GM23248 (cell line): Measurements from ENCODE around the gene RDX. TPM values are rescaled to one million over a fixed set of nuclear protein-coding genes. Genes with fewer than 3 reads are reported as not detected.
"Not testable (repeated sequence)": the region's sequence is repeated elsewhere in the genome, so short reads cannot be mapped to it uniquely, and the experiment has no call there.

Experiments
- DNase-seq: peaks from one replicate; pipeline ENCODE4 v3.0.0-alpha.2; 2015
- H2AFZ ChIP-seq: fragments of 200-600 bp; sonication (generic); 2 replicates; pipeline ENCODE4 v1.6.1; 2016; ENCODE audit warnings: antibody characterized with exemption
- H3F3A ChIP-seq: fragments of 200-600 bp; sonication (generic); 2 replicates; pipeline ENCODE4 v1.6.1; 2016; ENCODE audit warnings: mild to moderate bottlenecking, antibody characterized with exemption, mixed run types; ENCODE audit not compliant: insufficient read depth
- H3K27ac ChIP-seq: fragments of 200-600 bp; sonication (generic); 2 replicates; pipeline ENCODE4 v1.5.1; 2016; ENCODE audit warnings: mild to moderate bottlenecking
- H3K27me3 ChIP-seq: fragments of 200-600 bp; sonication (generic); replicated peaks from 2 replicates; pipeline ENCODE4 v1.6.1; 2016; ENCODE audit warnings: mild to moderate bottlenecking; ENCODE audit not compliant: insufficient read depth
- H3K36me3 ChIP-seq: fragments of 200-600 bp; sonication (generic); 2 replicates; pipeline ENCODE4 v1.6.1; 2016; ENCODE audit warnings: low read depth, mild to moderate bottlenecking
- H3K4me1 ChIP-seq: fragments of 200-600 bp; sonication (generic); 2 replicates; pipeline ENCODE4 v1.6.1; 2016; ENCODE audit warnings: mild to moderate bottlenecking; ENCODE audit not compliant: insufficient read depth
- H3K4me2 ChIP-seq: fragments of 200-600 bp; sonication (generic); one replicate; pipeline ENCODE4 v1.6.1; 2016; ENCODE audit warnings: mild to moderate bottlenecking; ENCODE audit not compliant: unreplicated experiment
- H3K4me3 ChIP-seq: fragments of 200-600 bp; sonication (generic); 2 replicates; pipeline ENCODE4 v1.5.1; 2016; ENCODE audit warnings: mild to moderate bottlenecking
- H3K79me2 ChIP-seq: fragments of 200-600 bp; sonication (generic); 2 replicates; pipeline ENCODE4 v1.6.1; 2016; ENCODE audit warnings: mild to moderate bottlenecking; ENCODE audit not compliant: insufficient read depth
- H3K9ac ChIP-seq: fragments of 200-600 bp; sonication (generic); 2 replicates; pipeline ENCODE4 v1.6.1; 2016; ENCODE audit warnings: mild to moderate bottlenecking
- H3K9me2 ChIP-seq: fragments of 200-600 bp; sonication (generic); 2 replicates; pipeline ENCODE4 v1.6.1; 2016; ENCODE audit warnings: mixed run types, mild to moderate bottlenecking, moderate library complexity; ENCODE audit not compliant: insufficient read depth
- H3K9me3 ChIP-seq: fragments of 200-600 bp; sonication (generic); one replicate; pipeline ENCODE4 v1.6.1; 2017; ENCODE audit warnings: low read depth
- H4K20me1 ChIP-seq: fragments of 200-600 bp; sonication (generic); 2 replicates; pipeline ENCODE4 v1.6.0; 2016; ENCODE audit not compliant: insufficient read depth
- EZH2 ChIP-seq: fragments of 200-600 bp; sonication (generic); IDR thresholded peaks from 2 replicates; pipeline ENCODE4 v1.6.1; 2018; ENCODE audit warnings: antibody characterized with exemption, mild to moderate bottlenecking; ENCODE audit not compliant: insufficient read depth, poor library complexity, severe bottlenecking
- EZH2phosphoT487 ChIP-seq: fragments of 200-600 bp; sonication (generic); IDR thresholded peaks from 2 replicates; pipeline ENCODE4 v1.6.1; 2018; ENCODE audit warnings: antibody characterized with exemption, moderate library complexity, mild to moderate bottlenecking, low read depth; ENCODE audit not compliant: insufficient read depth
- WGBS, 2 experiments: methylation state at CpG; one replicate each; pipeline ENCODE4 v1.1.6; 2015 to 2017; ENCODE audit warnings: low lambda C conversion rate in 2 of 2, low coverage in 1 of 2; ENCODE audit errors: missing lambda C conversion rate in 2 of 2; 5-methylcytosine and 5-hydroxymethylcytosine counted together
- in situ Hi-C: fragments of 300-500 bp; cut with MboI; formaldehyde crosslinking; loops from 2 replicates; pipeline ENCODE4 v1.15.0; 2020
- polyA plus RNA-seq: library from polyadenylated mRNA; unstranded; fragments of >200 nt; fragmentation: Nextera tagmentation; extraction: Ambion mirVana; gene quantifications from 2 replicates; pipeline ENCODE4 v1.2.1, GENCODE V29; 2016
- total RNA-seq: library from RNA; depleted of rRNA; stranded (reverse); fragments of >200 nt; shearing (Covaris generic); gene quantifications from 2 replicates; pipeline ENCODE4 v1.2.3, GENCODE V29; 2014

The RDX gene
- total and polyA plus RNA-seq, 2 experiments from 2014 or later = 69.5 to 95.4 TPM

- 1 to 3% methylated on average over 4 of the region's 4 CpGs for WGBS, 2 experiments
- in situ Hi-C loops = no loop called here
- Histone ChIP-seq H3K27me3 (no peaks in the 10 kb centered on the region), H3K27ac (peak overlapping the region; percentile 98), H3K4me1 (peaks cover 35% of the 10 kb centered on the region), H4K20me1 (0 out of 2 replicates have a peak, but pooled peaks cover 3% of the 10 kb centered on the region), H3K79me2 (peaks cover 60% of the 10 kb centered on the region), H3K9ac (peak overlapping the region; percentile 99), H3K9me3 (no peaks in the 10 kb centered on the region), H3K36me3 (no peaks in the 10 kb centered on the region), H3K9me2 (no peaks in the 10 kb centered on the region), H3F3A (peaks cover 23% of the 10 kb centered on the region), H3K4me3 (peak overlapping the region; percentile 97), H3K4me2 (peak overlapping the region; percentile 96), H2AFZ (peak overlapping the region; percentile 73; the same call in 1 of the 2 replicates)
- DNase-seq = no peak
- TF ChIP-seq EZH2phosphoT487 (no peak), EZH2 (no peak)
These were observed 1.3 kb downstream of the RDX start for GRCh38 chr11:110295086-110295485.

DNA sequence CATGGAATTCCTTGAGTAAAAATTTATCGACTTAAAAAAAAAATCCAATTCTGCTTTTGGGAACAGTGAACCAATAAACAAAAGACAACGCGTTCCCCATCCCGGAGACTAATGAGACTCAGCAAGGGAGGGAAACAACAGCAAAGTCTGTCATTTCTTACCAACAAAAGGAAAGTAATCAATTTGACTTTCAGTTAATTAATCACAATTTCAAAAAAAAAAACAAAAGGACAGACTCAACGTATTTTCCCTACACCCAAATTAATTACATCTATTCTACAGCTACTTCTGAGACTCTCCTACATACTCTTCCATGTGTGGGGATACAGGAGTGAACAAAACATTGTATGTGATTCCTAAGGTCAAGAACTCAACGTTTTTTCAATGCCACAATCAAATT is 1.9 kb downstream of the RDX start:
- DNase-seq = no peak
- Histone ChIP-seq H3K27me3 (no peaks in the 10 kb centered on the region), H3K79me2 (peaks cover 66% of the 10 kb centered on the region), H3F3A (peaks cover 23% of the 10 kb centered on the region), H3K9me3 (no peaks in the 10 kb centered on the region), H2AFZ (no peak overlapping the region), H3K4me1 (peaks cover 36% of the 10 kb centered on the region), H3K27ac (peak overlapping the region; percentile 98; the same call in 1 of the 2 replicates), H3K4me2 (peak overlapping the region; percentile 96), H3K4me3 (peak overlapping the region; percentile 97), H4K20me1 (0 out of 2 replicates have a peak, but pooled peaks cover 3% of the 10 kb centered on the region), H3K36me3 (no peaks in the 10 kb centered on the region), H3K9ac (peak overlapping the region; percentile 99), H3K9me2 (no peaks in the 10 kb centered on the region)
- WGBS, 2 experiments = 21 to 31% methylated on average over 6 of the region's 6 CpGs
- in situ Hi-C loops = no loop called here
- no peak for TF ChIP-seq EZH2phosphoT487
- no peak for TF ChIP-seq EZH2

GRCh38 chr11:110293389-110293788 is 3.0 kb downstream of the RDX start:
- Histone ChIP-seq H3K9me3 (no peaks in the 10 kb centered on the region), H2AFZ (no peak overlapping the region), H3K4me2 (peak overlapping the region; percentile 96), H3K27ac (no peak overlapping the region), H3F3A (peaks cover 23% of the 10 kb centered on the region), H4K20me1 (0 out of 2 replicates have a peak, but pooled peaks cover 3% of the 10 kb centered on the region), H3K27me3 (no peaks in the 10 kb centered on the region), H3K4me1 (peaks cover 40% of the 10 kb centered on the region), H3K79me2 (peaks cover 77% of the 10 kb centered on the region), H3K9ac (no peak overlapping the region), H3K36me3 (no peaks in the 10 kb centered on the region), H3K9me2 (no peaks in the 10 kb centered on the region), H3K4me3 (peak overlapping the region; percentile 97)
- 75 to 84% methylated on average over 4 of the region's 4 CpGs for WGBS, 2 experiments
- no peak for DNase-seq
- no peak for TF ChIP-seq EZH2
- no peak for TF ChIP-seq EZH2phosphoT487
- in situ Hi-C loops = no loop called here

DNA sequence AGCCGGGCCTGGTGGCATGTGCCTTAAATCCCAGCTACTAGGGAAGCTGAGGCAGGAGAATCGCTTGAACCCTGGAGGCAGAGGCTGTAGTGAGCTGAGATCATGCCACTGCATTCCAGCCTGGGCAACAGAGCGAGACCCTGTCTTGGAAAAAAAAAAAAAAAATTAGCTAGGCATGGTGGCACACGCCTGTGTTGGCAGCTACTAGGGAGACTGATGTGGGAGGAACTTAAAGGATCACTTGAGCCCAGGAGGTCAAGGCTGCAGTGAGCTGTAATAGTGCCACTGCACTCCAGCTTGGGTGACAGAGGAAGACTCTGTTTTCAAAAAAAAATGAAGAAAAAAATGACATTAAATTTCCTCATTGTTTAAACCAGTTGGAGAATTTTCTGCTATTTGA is 4.3 kb downstream of the RDX start:
- peaks cover 29% of the 10 kb centered on the region for H3K4me1 ChIP-seq
- H3K9me3 ChIP-seq, H2AFZ ChIP-seq, H3K27ac ChIP-seq, H3K9ac ChIP-seq, H3K27me3 ChIP-seq, DNase-seq, H3K4me3 ChIP-seq, in situ Hi-C loops, H3K36me3 ChIP-seq, H4K20me1 ChIP-seq, H3K9me2 ChIP-seq, H3K4me2 ChIP-seq: not testable (repeated sequence)
- H3K79me2 ChIP-seq = peaks cover 89% of the 10 kb centered on the region
- peaks cover 12% of the 10 kb centered on the region for H3F3A ChIP-seq
- 75 to 77% methylated on average over 4 of the region's 4 CpGs for WGBS, 2 experiments
